Esophagus squamous epithelium (tissue), 4 donors: Measurements from ENCODE around the gene RRP15.

Experiments used
- CTCF ChIP-seq, 6 experiments: fragments of 450-650 bp in 4 of 6; fragments of 200-600 bp in 2 of 6; sonication (generic) in 2 of 6; IDR thresholded peaks; one replicate each; pipeline ENCODE4 v1.5.1; 2016 to 2019; ENCODE audit warnings: antibody characterized with exemption in 6 of 6, mild to moderate bottlenecking in 4 of 6, moderate library complexity in 4 of 6
- POLR2A ChIP-seq, 4 donors: fragments of 450-650 bp; IDR thresholded peaks; one replicate each; pipeline ENCODE4 v1.6.1; 2017; ENCODE audit warnings: antibody characterized with exemption in 4 of 4, mild to moderate bottlenecking in 4 of 4, moderate library complexity in 3 of 4

GRCh38 chr1:218322762-218323161 is 37.7 kb downstream of the RRP15 start:
- TF ChIP-seq CTCF (IDR thresholded peaks at IDR 0.05) = no peak
- no peak for TF ChIP-seq POLR2A (IDR thresholded peaks at IDR 0.05)
